Central memory CD8-positive, alpha-beta T cell (primary cell): Measurements from ENCODE around the gene PNPLA8.
"Not testable (repeated sequence)": the region's sequence is repeated elsewhere in the genome, so short reads cannot be mapped to it uniquely, and the experiment has no call there.

Experiments used
- ATAC-seq: fragments of 150-1000 bp; cut with Tn5 transposase; replicated peaks from 2 replicates; pipeline ENCODE4 v1.10.0; 2022; ENCODE audit warnings: mild to moderate bottlenecking, moderate FRiP score, moderate number of reproducible peaks; ENCODE audit not compliant: poor library complexity, severe bottlenecking; ENCODE audit errors: extremely low read depth
- DNase-seq, 2 donors: peaks; one replicate each; pipeline ENCODE4 v3.0.0; 2021; ENCODE audit warnings: low spot score in 2 of 2
- H3K27ac Mint-ChIP-seq: one replicate; pipeline ENCODE4 v1.8.0; 2022; ENCODE audit warnings: low read depth, mild to moderate bottlenecking, moderate library complexity, mixed read lengths
- H3K27me3 Mint-ChIP-seq: one replicate; pipeline ENCODE4 v1.8.0; 2022; ENCODE audit warnings: mixed read lengths
- H3K36me3 Mint-ChIP-seq: one replicate; pipeline ENCODE4 v1.8.0; 2022; ENCODE audit warnings: mild to moderate bottlenecking, moderate library complexity, mixed read lengths; ENCODE audit not compliant: insufficient read depth
- H3K4me1 Mint-ChIP-seq: one replicate; pipeline ENCODE4 v1.8.0; 2022; ENCODE audit warnings: mixed read lengths
- H3K4me3 Mint-ChIP-seq: one replicate; pipeline ENCODE4 v1.8.0; 2022; ENCODE audit warnings: mild to moderate bottlenecking, moderate library complexity, mixed read lengths
- H3K9me3 Mint-ChIP-seq: one replicate; pipeline ENCODE4 v1.8.0; 2022; ENCODE audit warnings: mixed read lengths

PNPLA8 gene

GRCh38 chr7:108486291-108486966, 39.5 kb downstream of the PNPLA8 start:
- Mint-ChIP-seq H3K4me1 (no peaks in the 10 kb centered on the region), H3K36me3 (peaks cover 34% of the 10 kb centered on the region), H3K27ac (no peak overlapping the region), H3K27me3 (no peaks in the 10 kb centered on the region), H3K4me3 (no peak overlapping the region), H3K9me3 (no peaks in the 10 kb centered on the region)
- DNase-seq (no peak), ATAC-seq (no peak)

- H3K27ac Mint-ChIP-seq, result no peak overlapping the region
- H3K27me3 Mint-ChIP-seq, result no peaks in the 10 kb centered on the region
- peaks cover 25% of the 10 kb centered on the region for H3K36me3 Mint-ChIP-seq
- no peaks in the 10 kb centered on the region for H3K4me1 Mint-ChIP-seq
- H3K9me3 Mint-ChIP-seq, result no peaks in the 10 kb centered on the region
- no peak for DNase-seq
- no peak overlapping the region for H3K4me3 Mint-ChIP-seq
- no peak for ATAC-seq
Observed at GRCh38 chr7:108484137-108484536, 41.8 kb downstream of the PNPLA8 start.

DNA sequence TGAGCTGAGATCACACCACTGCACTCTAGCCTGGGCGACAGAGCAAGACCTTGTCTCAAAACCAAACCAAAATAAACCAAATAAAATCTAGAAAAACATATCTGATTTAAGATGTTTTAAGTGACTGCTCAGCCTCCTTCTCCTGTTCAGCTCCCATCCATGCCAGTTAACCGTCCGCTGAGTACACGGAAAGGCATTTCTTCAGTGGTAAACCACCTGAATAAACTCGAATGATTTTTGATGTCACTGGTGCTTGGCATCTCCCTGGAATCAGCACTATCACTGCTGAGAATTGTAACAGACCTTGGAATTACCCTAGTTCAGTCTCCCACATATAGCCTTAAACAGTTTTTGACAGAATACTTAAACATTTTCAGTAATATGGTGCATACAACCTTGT, 45.6 kb downstream of the PNPLA8 start:
- H3K4me3 Mint-ChIP-seq, result no peak overlapping the region
- no peaks in the 10 kb centered on the region for H3K4me1 Mint-ChIP-seq
- H3K27me3 Mint-ChIP-seq, result no peaks in the 10 kb centered on the region
- H3K27ac Mint-ChIP-seq, result no peak overlapping the region
- no peak for ATAC-seq
- DNase-seq, result no peak
- no peaks in the 10 kb centered on the region for H3K9me3 Mint-ChIP-seq
- H3K36me3 Mint-ChIP-seq, result peaks cover 30% of the 10 kb centered on the region

DNA sequence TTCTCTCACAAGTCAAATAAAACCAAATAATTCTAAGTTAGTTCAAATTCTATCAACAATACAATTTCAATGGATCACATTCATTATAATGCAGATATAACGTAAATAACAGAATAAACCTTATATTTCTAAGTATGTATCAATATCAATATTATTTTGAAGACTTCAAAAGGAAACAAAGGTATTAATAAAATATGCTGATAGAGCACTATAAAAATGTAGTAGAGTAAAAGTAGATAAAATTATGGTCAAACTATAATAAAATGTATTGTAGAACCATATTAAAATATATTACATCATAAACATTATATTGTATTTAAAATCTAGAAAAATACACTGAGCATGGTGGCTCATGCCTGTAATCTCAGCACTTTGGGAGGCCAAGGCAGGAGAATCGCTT, 46.2 kb downstream of the PNPLA8 start:
- DNase-seq (no peak), ATAC-seq (no peak)
- Mint-ChIP-seq H3K27me3 (no peaks in the 10 kb centered on the region), H3K36me3 (peaks cover 30% of the 10 kb centered on the region), H3K4me1 (no peaks in the 10 kb centered on the region), H3K9me3 (no peaks in the 10 kb centered on the region), H3K27ac (no peak overlapping the region), H3K4me3 (no peak overlapping the region)

DNA sequence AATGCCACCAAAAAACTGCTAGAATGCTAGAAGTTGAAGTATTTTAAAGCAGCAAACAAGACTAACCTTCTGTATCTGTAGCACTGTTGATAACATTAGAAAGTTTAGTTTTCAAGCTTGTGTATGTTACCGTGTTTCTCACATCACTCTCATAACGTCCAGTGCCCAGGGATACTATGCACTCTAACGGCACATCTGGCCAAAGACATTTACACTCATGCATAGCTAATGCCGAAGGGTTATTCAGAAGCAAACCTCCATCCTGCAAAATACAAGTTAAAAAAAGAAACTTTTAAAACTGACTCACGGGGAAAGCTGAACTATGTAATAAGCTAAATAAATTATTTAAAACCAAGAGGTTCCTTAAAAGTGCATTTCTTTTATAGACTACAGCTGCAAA, 46.8 kb downstream of the PNPLA8 start:
- ATAC-seq (no peak), DNase-seq (no peak)
- Mint-ChIP-seq H3K27me3 (no peaks in the 10 kb centered on the region), H3K4me1 (no peaks in the 10 kb centered on the region), H3K9me3 (no peaks in the 10 kb centered on the region), H3K4me3 (no peak overlapping the region), H3K36me3 (peaks cover 29% of the 10 kb centered on the region), H3K27ac (no peak overlapping the region)

- no peak overlapping the region for H3K27ac Mint-ChIP-seq
- no peaks in the 10 kb centered on the region for H3K27me3 Mint-ChIP-seq
- H3K4me1 Mint-ChIP-seq, result no peaks in the 10 kb centered on the region
- DNase-seq (no peak), ATAC-seq (no peak)
- no peaks in the 10 kb centered on the region for H3K9me3 Mint-ChIP-seq
- no peak overlapping the region for H3K4me3 Mint-ChIP-seq
- peaks cover 3% of the 10 kb centered on the region for H3K36me3 Mint-ChIP-seq
Observed at GRCh38 chr7:108468246-108468645, 57.7 kb downstream of the PNPLA8 start.

GRCh38 chr7:108467391-108467790, 58.5 kb downstream of the PNPLA8 start:
- Mint-ChIP-seq H3K4me3 (no peak overlapping the region), H3K9me3 (no peaks in the 10 kb centered on the region), H3K27me3 (no peaks in the 10 kb centered on the region), H3K36me3 (peaks cover 4% of the 10 kb centered on the region), H3K4me1 (no peaks in the 10 kb centered on the region), H3K27ac (no peak overlapping the region)
- DNase-seq (no peak), ATAC-seq (no peak)

DNA sequence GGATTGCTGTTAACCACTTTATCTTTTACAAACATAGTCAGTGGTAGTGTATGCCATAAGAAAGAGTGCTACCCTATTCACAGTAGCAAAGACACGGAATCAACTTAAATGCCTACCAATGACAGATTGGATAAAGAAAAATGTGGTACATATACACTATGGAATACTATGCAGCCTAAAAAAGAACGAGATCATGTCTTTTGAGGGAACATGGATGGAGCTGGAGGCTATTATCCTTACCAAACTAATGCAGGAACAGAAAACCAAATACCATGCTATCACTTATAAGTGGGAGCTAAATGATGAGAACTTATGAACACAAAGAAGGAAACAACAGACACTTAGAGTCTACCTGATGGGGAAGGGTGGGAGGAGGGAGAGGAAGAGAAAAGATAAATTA, 59.6 kb downstream of the PNPLA8 start:
- ATAC-seq, H3K4me3 Mint-ChIP-seq, H3K27me3 Mint-ChIP-seq, H3K27ac Mint-ChIP-seq, DNase-seq, H3K36me3 Mint-ChIP-seq, H3K4me1 Mint-ChIP-seq, H3K9me3 Mint-ChIP-seq: not testable (repeated sequence)

DNA sequence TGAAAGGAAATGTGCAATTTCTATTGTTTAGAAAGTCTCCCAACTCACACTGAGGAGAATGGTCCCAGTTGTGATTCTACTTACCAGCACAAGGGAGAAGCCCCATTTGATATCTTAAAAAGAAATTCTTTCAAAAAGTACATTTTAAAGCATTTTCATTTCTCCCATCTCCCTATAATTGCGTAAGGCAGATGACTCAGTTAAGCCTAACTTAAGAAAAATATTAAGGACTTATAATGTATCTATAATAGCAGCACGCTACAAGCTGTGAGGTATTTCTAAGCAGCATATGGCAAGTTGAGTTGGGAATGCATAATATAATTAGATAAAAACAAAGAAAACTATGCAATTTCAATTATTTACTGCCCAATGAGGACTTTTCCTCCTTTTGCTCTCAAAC, 61.2 kb downstream of the PNPLA8 start:
- Mint-ChIP-seq H3K4me3 (no peak overlapping the region), H3K9me3 (no peaks in the 10 kb centered on the region), H3K27ac (no peak overlapping the region), H3K36me3 (peaks cover 4% of the 10 kb centered on the region), H3K27me3 (peaks cover 23% of the 10 kb centered on the region), H3K4me1 (no peaks in the 10 kb centered on the region)
- ATAC-seq (no peak), DNase-seq (no peak)

DNA sequence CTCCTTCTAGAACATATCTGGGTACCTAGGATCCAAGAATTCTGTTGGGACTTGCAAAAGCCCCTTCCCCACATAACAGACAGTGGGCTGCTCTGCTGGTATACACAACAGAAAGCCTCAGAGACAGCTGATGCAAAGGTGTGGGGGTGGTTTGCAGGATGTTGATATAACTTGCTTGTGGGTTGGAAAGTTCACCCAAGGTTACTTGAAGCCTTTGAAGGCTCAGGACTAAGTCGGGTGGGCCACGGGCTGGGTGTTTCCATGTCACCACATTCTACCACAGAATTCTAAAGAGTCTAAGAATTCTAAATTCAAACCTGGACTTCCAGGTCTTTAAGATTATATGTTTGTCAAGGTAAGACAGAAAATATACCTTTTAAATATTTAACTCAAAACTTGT, 62.3 kb downstream of the PNPLA8 start:
- no peak for DNase-seq
- no peak overlapping the region for H3K27ac Mint-ChIP-seq
- H3K27me3 Mint-ChIP-seq, result peaks cover 34% of the 10 kb centered on the region
- H3K9me3 Mint-ChIP-seq, result no peaks in the 10 kb centered on the region
- no peak overlapping the region for H3K4me3 Mint-ChIP-seq
- no peaks in the 10 kb centered on the region for H3K4me1 Mint-ChIP-seq
- peaks cover 4% of the 10 kb centered on the region for H3K36me3 Mint-ChIP-seq
- peak; percentile 46 for ATAC-seq

DNA sequence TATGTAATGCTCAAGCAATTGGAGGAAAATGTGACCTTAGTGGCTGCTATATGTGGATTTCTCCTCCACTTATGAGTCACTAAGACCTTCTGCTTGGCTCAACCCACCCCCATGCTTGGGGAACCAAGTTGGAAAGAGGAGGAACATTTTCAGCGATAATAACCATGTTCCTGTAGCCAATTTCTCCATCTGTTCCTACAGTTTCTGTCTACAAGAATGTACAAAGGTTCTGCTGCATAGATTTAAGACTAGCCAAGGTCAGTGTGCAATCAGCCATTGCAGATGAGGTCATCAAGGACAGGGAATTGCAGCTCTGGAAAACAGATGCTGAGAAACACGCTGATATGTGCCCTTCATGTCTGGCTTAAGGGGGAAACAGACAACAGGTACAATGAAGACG, 64.1 kb downstream of the PNPLA8 start:
- Mint-ChIP-seq H3K36me3 (peaks cover 3% of the 10 kb centered on the region), H3K27me3 (peaks cover 52% of the 10 kb centered on the region), H3K4me1 (no peaks in the 10 kb centered on the region), H3K4me3 (no peak overlapping the region), H3K27ac (no peak overlapping the region), H3K9me3 (no peaks in the 10 kb centered on the region)
- ATAC-seq, result no peak
- no peak for DNase-seq

- Mint-ChIP-seq H3K4me1 (no peaks in the 10 kb centered on the region), H3K36me3 (peaks cover 5% of the 10 kb centered on the region), H3K27ac (no peak overlapping the region), H3K4me3 (no peak overlapping the region), H3K9me3 (no peaks in the 10 kb centered on the region), H3K27me3 (peaks cover 55% of the 10 kb centered on the region)
- no peak for DNase-seq
- no peak for ATAC-seq
Observed at GRCh38 chr7:108460964-108461363, 65.0 kb downstream of the PNPLA8 start.

DNA sequence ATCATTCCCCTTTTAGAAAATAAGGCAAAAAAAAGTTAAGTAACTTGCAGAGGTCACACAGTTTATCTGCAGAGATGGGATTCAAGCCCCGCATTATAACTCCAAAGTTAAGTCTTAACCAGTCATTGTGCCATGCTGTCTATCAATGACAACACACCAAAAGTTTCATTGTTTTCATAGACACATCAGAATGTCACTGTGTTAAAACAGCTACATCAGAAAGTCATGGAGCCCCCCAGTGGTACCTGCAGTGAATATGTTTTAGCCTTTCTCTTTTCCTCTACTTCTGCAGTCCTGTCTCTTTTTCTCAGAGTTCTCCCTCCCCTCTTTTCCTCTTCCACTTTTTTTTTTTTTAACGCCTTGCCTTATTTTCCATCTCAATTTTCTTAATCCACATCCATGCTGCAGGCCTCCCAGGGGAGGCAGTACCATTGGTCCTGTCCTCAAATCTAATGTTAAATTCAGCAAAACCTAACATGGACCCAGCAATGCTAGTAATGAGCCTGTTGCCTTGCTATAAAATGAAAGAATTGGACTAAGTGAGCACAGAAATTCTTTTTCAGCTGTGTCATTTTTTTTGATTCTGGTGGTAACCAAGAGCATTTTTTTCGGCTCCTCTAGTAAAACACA, 65.9 kb downstream of the PNPLA8 start:
- H3K4me1 Mint-ChIP-seq, result no peaks in the 10 kb centered on the region
- no peak for DNase-seq
- no peak overlapping the region for H3K4me3 Mint-ChIP-seq
- peaks cover 5% of the 10 kb centered on the region for H3K36me3 Mint-ChIP-seq
- no peaks in the 10 kb centered on the region for H3K9me3 Mint-ChIP-seq
- no peak for ATAC-seq
- peaks cover 55% of the 10 kb centered on the region for H3K27me3 Mint-ChIP-seq
- H3K27ac Mint-ChIP-seq, result no peak overlapping the region
